Psoas muscle (tissue), 8 donors: Measurements from ENCODE around the gene RAB10. TPM values are rescaled to one million over a fixed set of nuclear protein-coding genes. Genes with fewer than 3 reads are reported as not detected.

Experiments used
- ATAC-seq, 4 donors: fragments of 200-7000 bp; cut with Tn5 transposase; one replicate each; pipeline ENCODE4 v1.9.1; 2020; ENCODE audit warnings: moderate library complexity in 3 of 4, mild to moderate bottlenecking in 2 of 4
- DNase-seq, 2 donors: peaks; one replicate each; pipeline ENCODE4 v3.0.0-alpha.2; 2020
- H3K27ac ChIP-seq: fragments of 200-600 bp; one replicate; pipeline ENCODE4 v1.8.0; 2022
- H3K27me3 ChIP-seq, 3 donors: fragments of 200-600 bp in 1 of 3; one replicate each; pipeline versions ENCODE4 v1.6.1 to v1.8.0; 2013 to 2022; ENCODE audit warnings: low read length in 2 of 3, mild to moderate bottlenecking in 2 of 3, moderate library complexity in 1 of 3; ENCODE audit not compliant: insufficient read depth in 3 of 3
- H3K36me3 ChIP-seq, 2 donors: fragments of 200-600 bp in 1 of 2; one replicate each; pipeline versions ENCODE4 v1.6.1 to v1.8.0; 2013 to 2022; ENCODE audit warnings: low read depth in 1 of 2, mild to moderate bottlenecking in 1 of 2, moderate library complexity in 1 of 2; ENCODE audit not compliant: insufficient read depth in 1 of 2
- H3K4me1 ChIP-seq: fragments of 200-600 bp; one replicate; pipeline ENCODE4 v1.8.0; 2022
- H3K4me3 ChIP-seq: fragments of 200-600 bp; one replicate; pipeline ENCODE4 v1.8.0; 2022; ENCODE audit warnings: mild to moderate bottlenecking
- H3K9me3 ChIP-seq: fragments of 200-600 bp; one replicate; pipeline ENCODE4 v1.8.0; 2022
- CTCF ChIP-seq: fragments of 200-600 bp; IDR thresholded peaks from one replicate; pipeline ENCODE4 v1.8.0; 2022; ENCODE audit warnings: antibody characterized with exemption
- WGBS, 3 donors: extraction: QIAGEN DNeasy Blood & Tissue Kit; methylation state at CpG; one replicate each; pipeline versions ENCODE4 v1.1.6 to v1.1.7; 2013; 5-methylcytosine and 5-hydroxymethylcytosine counted together
- intact Hi-C, 2 donors: fragments of 100-400 bp; cut with DNase I; formaldehyde crosslinking; loops; one replicate each; pipeline versions ENCODE4 v1.11.0 to v1.14.2; 2022
- polyA plus RNA-seq, 3 donors: library from polyadenylated mRNA; stranded (reverse); fragments of 200-250 nt; gene quantifications; one replicate each; pipeline ENCODE4 v1.2.3, GENCODE V29; 2013
- total RNA-seq, 4 donors: library from RNA; stranded (reverse); fragmentation: NEBNext Ultra II Directional in 2 of 4; extraction: Animal tissue kit (Norgen Biotek cat#: 25700) in 2 of 4; gene quantifications; one replicate each; pipeline versions ENCODE4 v1.2.1 to v1.2.4, GENCODE V29; 2021 to 2023
- donor health status: healthy with polysubstance abuse.
- donor health status: DM: no; HTN: no; CAD: no; lungs with moderate emphysema.
- donor health status: Bipolar disorder and iron deficiency.
- donor health status: healthy.
- donor health status: DM: yes; HTN: yes; CAD: no.
- donor health status: DM: no; HTN: no; CAD: no.
- donor health status: DM: no; HTN: no; CAD: no.
- donor health status: DM: yes; HTN: yes; CAD: no.

RAB10 gene
- total and polyA plus RNA-seq, 7 donors = 76.5 to 170 (median 147) TPM

GRCh38 chr2:26172189-26172870 is 138.4 kb downstream of the RAB10 start:
- no peak overlapping the region for H3K27ac ChIP-seq
- peak overlapping the region; percentile 52 for H3K4me3 ChIP-seq
- 20 to 34% (median 23%) methylated on average over 26 to 56 of the region's 56 CpGs for WGBS, 3 donors
- no peaks in the 10 kb centered on the region for H3K36me3 ChIP-seq
- no peak for ATAC-seq
- DNase-seq = no peak
- peaks cover 0 to 23% (median 16%) of the 10 kb centered on the region in 3 donors for H3K27me3 ChIP-seq
- H3K9me3 ChIP-seq = no peaks in the 10 kb centered on the region
- intact Hi-C loops = no loop called here
- no peaks in the 10 kb centered on the region for H3K4me1 ChIP-seq
- no peak for TF ChIP-seq CTCF

- no peak for TF ChIP-seq CTCF
- WGBS, 3 donors = 1 to 4% (median 1%) methylated on average over 12 to 99 of the region's 102 CpGs
Measured at GRCh38 chr2:26172871-26173775, 139.2 kb downstream of the RAB10 start, which contains the start of gene GAREM2. TSS of gene GAREM2 (plus strand) at chr2:26173088. CDS start at chr2:26173221, 133 bp downstream.

GRCh38 chr2:26173776-26174482 is 140.0 kb downstream of the RAB10 start:
- ATAC-seq = no peak
- intact Hi-C loops = no loop called here
- no peak for DNase-seq
- no peaks in the 10 kb centered on the region for H3K36me3 ChIP-seq
- 24 to 29% (median 28%) methylated on average over 43 to 46 of the region's 46 CpGs for WGBS, 3 donors
- H3K4me1 ChIP-seq = peaks cover under 1% of the 10 kb centered on the region
- H3K4me3 ChIP-seq = peak overlapping the region; percentile 62
- H3K9me3 ChIP-seq = no peaks in the 10 kb centered on the region
- TF ChIP-seq CTCF = no peak
- H3K27ac ChIP-seq = no peak overlapping the region
- H3K27me3 ChIP-seq = peaks cover 0 to 23% (median 16%) of the 10 kb centered on the region in 3 donors

More at GRCh38 chr2:26172871-26173775, 139.2 kb downstream of the RAB10 start, which contains the start of gene GAREM2:
- Histone ChIP-seq H3K27ac (no peak within 1 kb of the TSS), H3K9me3 (no peaks in the 10 kb centered on the region), H3K27me3 (peaks cover 0 to 23% (median 16%) of the 10 kb centered on the region in 3 donors), H3K4me3 (peak within 1 kb of the TSS; percentile 62), H3K36me3 (no peaks in the 10 kb centered on the region), H3K4me1 (no peaks in the 10 kb centered on the region)
- DNase-seq (no peak), ATAC-seq (peak; percentile 17 to 42 (median 27))
- intact Hi-C loops = no loop called here

GRCh38 chr2:26174691-26175465 is 141.0 kb downstream of the RAB10 start:
- no peak for DNase-seq
- H3K27ac ChIP-seq = no peak overlapping the region
- H3K36me3 ChIP-seq = no peaks in the 10 kb centered on the region
- intact Hi-C loops = no loop called here
- peaks cover 7% of the 10 kb centered on the region for H3K4me1 ChIP-seq
- 74 to 81% (median 81%) methylated on average over 10 of the region's 10 CpGs for WGBS, 3 donors
- ATAC-seq = no peak
- peaks cover 0 to 23% (median 16%) of the 10 kb centered on the region in 3 donors for H3K27me3 ChIP-seq
- no peak for TF ChIP-seq CTCF
- H3K4me3 ChIP-seq = no peak overlapping the region
- H3K9me3 ChIP-seq = no peaks in the 10 kb centered on the region
